Fibroblast of pulmonary artery (primary cell): ENCODE results near the gene OR10C1.

ENCODE experiments used
- DNase-seq: peaks from one replicate; pipeline ENCODE4 v3.0.0-alpha.2; 2010; ENCODE audit warnings: low read depth
- H3K4me3 ChIP-seq: replicated peaks from 2 replicates; pipeline ENCODE4 v1.5.1; 2011; ENCODE audit warnings: low read depth, mild to moderate bottlenecking, control low read depth, low read length, moderate library complexity
- CTCF ChIP-seq: IDR thresholded peaks from 2 replicates; pipeline ENCODE4 v1.5.1; 2011; ENCODE audit warnings: mild to moderate bottlenecking, control low read depth, low read length, inconsistent platforms; ENCODE audit errors: missing control alignments

Gene OR10C1

GRCh38 chr6:29456971-29457370 lies 17.9 kb downstream of the OR10C1 start, which contains the start of the genes OR11A1 and OR2H1:
OR11A1 (minus strand) TSS chr6:29457071; CDS start chr6:29427641, 29,430 bp downstream.
OR2H1 (plus strand) TSS chr6:29457155; CDS start chr6:29461770, 4,615 bp downstream.
- H3K4me3 ChIP-seq: no peak within 1 kb of the TSS
- no peak for TF ChIP-seq CTCF
- no peak for DNase-seq

- TF ChIP-seq CTCF: no peak
- no peak overlapping the region for H3K4me3 ChIP-seq
- no peak for DNase-seq
Observed at GRCh38 chr6:29461021-29461814, 22.1 kb downstream of the OR10C1 start.

- no peak for TF ChIP-seq CTCF
- no peak for DNase-seq
Observed at GRCh38 chr6:29462022-29462421, 22.9 kb downstream of the OR10C1 start.

GRCh38 chr6:29465279-29465678 lies 26.2 kb downstream of the OR10C1 start:
- TF ChIP-seq CTCF: no peak
- no peak for DNase-seq
- H3K4me3 ChIP-seq: no peak overlapping the region

More at GRCh38 chr6:29462022-29462421, 22.9 kb downstream of the OR10C1 start:
- H3K4me3 ChIP-seq: no peak overlapping the region

GRCh38 chr6:29465801-29466200 lies 26.7 kb downstream of the OR10C1 start:
- no peak overlapping the region for H3K4me3 ChIP-seq
- no peak for TF ChIP-seq CTCF

GRCh38 chr6:29466241-29466640 lies 27.1 kb downstream of the OR10C1 start:
- H3K4me3 ChIP-seq: no peak overlapping the region
- TF ChIP-seq CTCF: no peak
- no peak for DNase-seq

More at GRCh38 chr6:29465801-29466200, 26.7 kb downstream of the OR10C1 start:
- DNase-seq: no peak
